HL-60/S4 treated with phorbol 12-myristate 13-acetate at 8.2 ng/mL for 4 days and 3 days (cell line): ENCODE measurements around the gene TPT1.
"Not testable (repeated sequence)": the region's sequence is repeated elsewhere in the genome, so short reads cannot be mapped to it uniquely, and the experiment has no call there.

ENCODE experiments used
- in situ Hi-C: fragments of 300-500 bp; cut with MboI; formaldehyde crosslinking; loops from 2 replicates; pipeline ENCODE4 v1.15.0; 2022; ENCODE audit warnings: low sequenced_read_pairs

The TPT1 gene

DNA sequence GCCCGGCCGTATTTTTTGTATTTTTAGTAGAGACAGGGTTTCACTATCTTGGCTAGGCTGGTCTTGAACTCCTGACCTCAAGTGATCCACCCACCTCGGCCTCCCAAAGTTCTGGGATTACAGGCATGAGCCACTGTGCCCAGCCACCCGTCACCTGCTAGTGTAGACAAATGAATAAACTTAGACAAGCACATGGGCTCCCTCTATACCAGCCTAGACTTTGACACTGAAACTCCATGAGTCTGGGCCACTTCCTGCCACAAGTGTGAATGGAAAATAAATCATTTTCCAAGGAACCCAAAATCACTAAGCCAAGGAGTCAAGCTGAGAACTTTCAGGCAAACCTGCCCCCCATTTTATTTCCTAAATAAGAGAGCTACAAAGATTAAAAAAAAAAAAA is 27.0 kb upstream of the TPT1 start:
- in situ Hi-C loops, result no loop called here

DNA sequence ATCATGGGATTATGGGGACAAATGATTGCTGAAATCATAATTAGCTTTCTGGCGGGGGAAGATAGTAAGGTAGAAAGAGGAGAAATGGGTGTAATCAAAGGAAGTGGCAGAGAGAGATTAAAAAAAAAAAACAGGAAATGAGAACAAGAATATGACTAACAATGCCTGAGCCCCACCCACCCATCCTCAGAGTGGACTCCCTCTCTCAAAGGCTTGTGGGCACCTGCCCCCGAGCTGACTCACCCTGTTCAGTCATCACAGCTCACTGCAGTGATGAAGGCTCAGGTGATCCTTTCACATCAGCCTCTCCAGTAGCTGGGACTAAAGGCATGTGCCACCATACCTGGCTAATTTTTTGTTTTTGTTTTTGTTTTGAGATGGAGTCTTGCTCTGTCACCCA is 26.4 kb upstream of the TPT1 start:
- in situ Hi-C loops, result no loop called here

GRCh38 chr13:45365558-45365885 is 24.5 kb upstream of the TPT1 start:
- in situ Hi-C loops, result no loop called here

- in situ Hi-C loops, result no loop called here
Observed at GRCh38 chr13:45364876-45365557, 24.0 kb upstream of the TPT1 start.

DNA sequence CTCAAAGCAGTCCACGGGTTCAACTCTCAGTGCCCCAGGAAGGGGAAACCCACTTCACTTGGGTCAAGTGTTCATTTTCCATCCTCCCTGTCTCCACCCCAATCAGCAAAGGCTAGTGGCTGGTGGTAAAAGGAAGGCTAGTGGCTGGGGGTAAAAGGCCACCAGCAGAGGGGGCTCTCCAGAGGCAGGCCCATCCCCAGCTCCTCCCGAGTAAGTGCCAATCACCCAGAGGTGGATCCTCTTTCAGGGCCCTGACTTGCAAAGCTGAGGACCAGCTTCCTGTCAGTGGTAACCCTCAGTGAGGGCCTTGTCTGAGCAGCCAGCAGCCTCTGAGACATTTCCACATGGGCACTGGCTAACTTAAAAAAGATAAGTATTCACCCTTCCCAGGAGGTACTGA is 22.0 kb upstream of the TPT1 start:
- in situ Hi-C loops, result no loop called here

DNA sequence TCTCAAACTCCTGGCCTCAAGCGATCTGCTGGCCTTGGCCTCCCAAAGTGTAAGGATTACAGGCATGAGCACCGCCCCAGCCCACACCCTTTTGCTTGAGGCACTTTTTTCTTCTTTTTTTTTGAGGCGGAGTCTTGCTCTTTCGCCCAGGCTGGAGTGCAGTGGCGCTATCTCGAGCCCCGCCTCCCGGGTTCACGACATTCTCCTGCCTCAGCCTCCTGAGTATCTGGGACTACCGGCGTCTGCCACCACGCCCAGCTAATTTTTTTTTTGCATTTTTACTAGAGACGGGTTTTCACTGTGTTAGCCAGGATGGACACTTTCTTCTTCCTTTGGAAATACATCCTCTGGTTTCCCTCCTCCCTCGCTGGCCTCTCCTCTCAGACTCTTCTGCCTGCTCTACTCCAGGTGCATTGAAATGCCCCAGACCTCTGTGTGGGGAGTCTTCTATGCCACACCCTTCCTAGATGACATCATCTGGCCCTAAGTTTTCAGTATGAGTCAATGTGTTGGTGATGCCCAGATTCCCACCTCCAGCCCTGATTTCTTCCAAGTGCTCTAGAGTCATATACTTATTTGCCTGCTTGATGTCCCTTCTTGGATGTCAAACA is 20.7 kb upstream of the TPT1 start:
- in situ Hi-C loops, result no loop called here

DNA sequence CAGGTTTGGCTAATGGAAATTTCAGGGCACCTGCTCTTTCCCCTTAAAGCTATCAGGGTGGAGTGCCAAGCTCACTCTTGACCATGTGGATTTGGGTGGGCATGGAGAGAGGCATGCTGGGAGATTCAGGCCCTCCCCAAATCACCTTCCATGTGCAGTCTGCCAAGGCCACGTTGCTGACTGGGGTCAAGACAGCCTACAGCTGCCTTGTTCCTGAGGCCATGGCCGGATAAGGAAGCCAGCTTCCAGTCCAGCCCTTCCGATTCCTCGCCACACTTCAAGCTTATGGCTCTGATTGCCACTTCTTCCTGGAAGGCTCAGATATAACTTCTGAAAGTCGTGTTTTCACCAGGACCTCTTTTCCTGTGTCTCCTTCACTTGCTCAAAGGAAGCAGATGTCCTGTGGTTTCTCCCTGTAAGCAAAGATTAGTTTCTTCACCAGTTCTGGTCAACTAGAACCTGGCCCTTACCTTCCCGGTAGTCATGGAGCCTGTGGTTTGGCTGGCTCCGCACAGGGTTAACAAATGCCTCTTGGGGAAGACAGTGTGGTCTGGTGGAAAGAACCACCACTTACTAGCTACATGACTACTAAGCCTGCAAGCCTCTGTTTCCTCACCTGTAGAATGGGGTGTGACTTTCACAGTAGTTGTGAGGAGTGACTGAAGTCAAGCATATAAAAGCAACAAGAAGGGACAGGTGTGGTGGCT is 16.1 kb upstream of the TPT1 start:
- in situ Hi-C loops, result no loop called here

DNA sequence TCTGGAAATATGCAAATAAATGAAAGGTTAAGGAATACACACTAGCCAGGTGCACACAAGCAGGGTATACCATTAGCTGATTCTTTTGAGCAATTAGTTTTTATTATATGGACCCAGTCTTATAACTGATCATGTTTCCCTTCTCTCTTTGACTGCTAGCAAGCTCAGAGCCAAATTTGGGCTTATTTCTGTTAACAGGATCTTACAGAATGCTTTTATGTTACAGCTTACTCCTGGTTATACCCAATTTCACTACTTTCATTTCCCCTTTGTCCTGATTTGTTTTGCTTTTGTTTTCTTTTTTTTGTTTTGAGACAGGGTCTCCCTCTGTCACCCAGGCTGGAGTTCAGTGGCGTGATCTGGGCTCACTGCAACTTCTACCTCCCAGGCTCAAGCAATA is 12.9 kb upstream of the TPT1 start:
- in situ Hi-C loops, result no loop called here

DNA sequence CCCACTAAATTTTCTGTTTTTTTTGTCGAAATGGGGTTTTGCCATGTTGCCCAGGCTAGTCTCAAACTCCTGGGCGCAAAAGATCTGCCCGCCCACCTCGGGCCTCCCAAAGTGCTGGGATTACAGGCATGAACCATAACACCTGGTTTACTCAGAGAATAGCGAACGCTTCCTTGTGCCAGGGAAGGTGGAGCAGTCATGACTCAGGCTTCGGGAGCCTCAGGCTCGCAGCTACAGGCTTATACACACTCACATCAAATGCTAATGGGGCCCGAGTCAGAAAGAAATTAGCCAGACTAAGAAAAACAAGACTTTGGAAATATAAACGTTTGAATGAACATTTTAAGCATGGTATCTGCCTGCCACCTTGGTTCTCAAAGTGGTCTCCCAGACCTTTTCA is 11.0 kb upstream of the TPT1 start:
- in situ Hi-C loops, result no loop called here

- in situ Hi-C loops, result no loop called here
Observed at GRCh38 chr13:45350152-45350551, 9.2 kb upstream of the TPT1 start.

- in situ Hi-C loops, result no loop called here
Observed at GRCh38 chr13:45349438-45349837, 8.5 kb upstream of the TPT1 start.

GRCh38 chr13:45344064-45344463 is 3.1 kb upstream of the TPT1 start:
- in situ Hi-C loops, result not testable (repeated sequence)

DNA sequence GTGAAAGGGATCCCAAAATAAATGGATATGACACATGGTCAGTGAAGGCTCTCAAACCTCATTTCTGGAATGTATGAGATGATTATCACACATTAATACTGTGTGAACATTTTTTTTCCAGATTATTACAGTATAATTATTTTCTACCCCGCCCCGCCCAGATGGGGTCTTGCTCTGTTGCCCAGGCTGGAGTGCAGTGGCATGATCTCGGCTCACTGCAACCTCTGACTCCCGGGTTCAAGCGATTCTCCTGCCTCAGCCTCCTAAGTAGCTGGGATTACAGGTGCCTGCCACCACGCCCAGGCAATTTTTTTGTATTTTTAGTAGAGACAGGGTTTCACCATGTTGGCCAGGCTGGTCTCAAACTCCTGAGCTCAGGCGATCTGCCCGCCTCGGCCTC is 2.1 kb upstream of the TPT1 start:
- in situ Hi-C loops, result not testable (repeated sequence)

- in situ Hi-C loops, result not testable (repeated sequence)
Observed at GRCh38 chr13:45342668-45343067, 1.7 kb upstream of the TPT1 start.

DNA sequence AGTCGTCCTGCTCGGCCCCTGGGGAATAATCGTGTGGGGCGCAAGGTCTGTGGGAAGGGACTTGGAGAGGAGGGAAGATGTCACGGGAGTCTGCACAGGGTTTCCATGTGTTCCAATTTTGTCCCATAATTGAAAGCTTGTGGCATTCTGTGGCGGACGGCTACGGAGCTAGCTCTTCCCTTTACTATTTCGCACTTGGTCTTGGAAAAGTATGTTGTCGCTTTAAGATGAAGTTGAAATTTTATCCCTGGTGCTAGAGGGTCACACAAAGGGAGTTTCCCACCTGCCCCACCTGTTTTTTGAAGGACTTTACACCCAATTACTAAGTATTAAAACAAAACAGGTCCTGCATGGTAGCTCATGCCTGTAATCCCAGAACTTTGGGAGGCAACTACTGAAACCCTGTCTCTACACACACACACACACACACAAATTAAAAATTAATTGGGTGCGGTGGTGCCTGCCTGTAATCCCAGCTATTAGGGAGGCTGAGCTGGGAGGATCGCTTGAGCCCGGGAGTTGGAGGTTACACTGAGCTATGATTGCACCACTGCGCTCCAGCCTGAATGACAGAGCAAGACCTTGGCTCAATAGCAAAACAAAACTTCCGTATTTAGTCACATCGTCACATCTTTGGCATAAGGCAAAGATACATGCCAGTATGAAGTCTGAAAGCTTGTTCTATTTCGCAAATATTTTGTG is 967 bp upstream of the TPT1 start:
- in situ Hi-C loops, result no loop called here

DNA sequence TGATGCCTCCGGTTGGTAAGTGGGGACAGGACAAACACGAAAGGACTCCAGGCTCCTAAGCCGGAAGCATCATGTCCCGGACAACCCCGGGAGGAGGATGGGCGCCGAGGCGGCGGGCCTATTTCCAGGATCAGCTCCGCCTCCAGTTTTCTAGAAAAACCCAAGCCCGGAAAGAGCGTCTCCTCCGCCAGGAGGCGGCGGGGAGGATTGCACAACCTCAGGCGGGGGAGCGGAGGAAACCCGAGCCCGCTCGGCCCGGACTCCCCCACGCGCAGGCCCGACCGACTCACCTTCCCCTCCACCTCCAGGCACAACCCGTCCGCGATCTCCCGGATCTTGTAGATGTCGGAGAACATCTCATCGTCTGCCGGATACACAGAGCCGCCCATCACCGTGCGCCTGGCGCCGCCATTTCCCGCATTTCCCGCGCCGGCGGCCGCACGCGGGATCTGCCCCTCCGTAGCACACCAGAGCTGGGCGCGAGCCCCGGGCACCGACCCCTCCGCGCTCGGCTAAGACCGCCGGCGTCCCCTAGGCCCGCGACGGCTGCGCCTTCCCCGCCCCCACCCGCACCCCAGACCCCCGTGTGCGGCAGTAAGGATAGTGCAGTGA is 455 bp downstream of the TPT1 start:
- in situ Hi-C loops, result no loop called here

DNA sequence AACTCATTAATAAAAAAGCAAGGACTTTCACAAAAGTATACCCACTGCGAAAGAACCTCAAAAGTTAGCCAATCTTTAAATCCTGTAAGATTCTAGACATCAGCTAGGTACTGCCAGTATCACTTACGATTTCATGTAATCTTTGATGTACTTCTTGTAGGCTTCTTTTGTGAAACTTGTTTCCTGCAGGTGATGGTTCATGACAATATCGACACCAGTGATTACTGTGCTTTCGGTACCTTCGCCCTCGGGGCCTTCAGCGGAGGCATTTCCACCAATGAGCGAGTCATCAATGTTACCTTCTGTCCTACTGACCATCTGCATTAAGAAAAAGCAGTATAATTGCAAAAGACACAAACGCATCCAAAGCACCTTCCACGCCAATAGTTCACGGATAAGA is 1.1 kb downstream of the TPT1 start:
- in situ Hi-C loops, result no loop called here

- in situ Hi-C loops, result no loop called here
Observed at GRCh38 chr13:45339399-45339798, 1.6 kb downstream of the TPT1 start.

DNA sequence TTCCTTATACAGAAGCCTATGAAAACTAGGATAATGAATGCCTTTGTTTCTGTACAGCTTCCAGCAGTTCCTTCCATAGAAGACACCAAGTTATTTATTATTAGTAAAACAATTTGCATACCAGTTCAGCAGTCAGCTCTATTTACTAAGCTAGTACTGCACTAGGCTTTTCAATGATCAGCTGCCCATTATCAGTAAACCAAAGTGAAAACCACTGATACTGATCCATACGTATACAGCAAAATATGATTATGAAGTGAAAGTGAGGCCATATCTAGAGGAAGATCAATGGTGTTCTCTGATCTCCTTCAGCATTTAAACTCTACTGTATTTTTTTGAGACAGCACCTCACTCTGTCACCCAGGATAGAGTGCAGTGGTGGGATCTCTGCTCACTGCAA is 3.2 kb downstream of the TPT1 start:
- in situ Hi-C loops, result no loop called here

- in situ Hi-C loops, result no loop called here
Observed at GRCh38 chr13:45337395-45337794, 3.6 kb downstream of the TPT1 start.

DNA sequence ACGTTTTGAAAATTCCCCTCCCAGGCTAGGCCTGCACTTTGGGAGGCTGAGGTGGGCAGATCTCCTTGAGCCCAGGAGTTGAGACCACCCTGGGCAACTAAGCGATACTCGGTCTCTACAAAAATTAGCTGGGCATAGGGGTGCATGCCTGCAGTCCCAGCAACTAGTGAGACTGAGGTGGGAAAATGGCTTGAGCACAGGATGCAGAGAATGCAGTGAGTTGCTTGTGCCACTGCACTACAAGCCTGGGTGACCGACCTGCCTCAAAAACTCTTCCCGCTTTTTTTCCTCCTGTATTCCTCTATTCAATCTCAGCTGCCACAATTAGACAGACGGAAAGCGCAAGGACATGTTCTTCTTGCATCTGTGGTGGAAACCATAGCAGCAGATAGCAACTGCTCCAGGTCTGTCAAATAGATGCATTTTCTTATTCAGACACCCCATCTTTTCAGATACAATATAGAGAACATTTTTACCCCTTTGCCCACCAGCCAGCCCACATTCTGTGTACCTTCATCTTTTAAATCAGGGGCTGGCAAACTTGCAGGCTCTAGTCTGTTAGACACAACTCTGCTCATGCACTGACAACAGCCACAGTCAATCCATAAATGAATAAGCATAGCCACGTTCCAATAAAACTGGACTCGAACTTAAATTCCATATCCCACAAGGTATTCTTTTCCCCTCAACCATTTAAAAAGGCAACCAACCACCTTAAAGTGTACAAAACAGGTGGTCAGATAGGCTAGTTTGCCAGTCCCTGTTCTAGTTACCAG is 4.8 kb downstream of the TPT1 start:
- in situ Hi-C loops, result no loop called here
